IMR-90 (cell line): ENCODE data around the gene C2CD4C. TPM values are rescaled to one million over a fixed set of nuclear protein-coding genes. Genes with fewer than 3 reads are reported as not detected.
A peak's percentile ranks its signal among the peaks of the same experiment; 100 is the strongest.

Source experiments
- ATAC-seq: fragments of 200-7000 bp; cut with Tn5 transposase; 2 replicates; pipeline ENCODE4 v1.9.1; 2020; ENCODE audit warnings: low read depth, mild to moderate bottlenecking, moderate library complexity
- BruUV-seq: library from RNA; stranded (reverse); fragments of 400-500 nt; replicated peaks from 2 replicates; lab custom pipeline; 2021; lab: Mats Ljungman, UMichigan
- CTCF ChIA-PET: fragments of 300-600 bp; formaldehyde crosslinking; extraction: SDS; loops from one replicate; lab custom pipeline; 2021; ENCODE audit warnings: antibody characterized with exemption; lab: Yijun Ruan, JAX
- POLR2A ChIA-PET: fragments of 300-600 bp; sonication (Branson Sonifier 250); formaldehyde crosslinking; loops from one replicate; lab custom pipeline; 2022; ENCODE audit warnings: antibody characterized with exemption; ENCODE audit not compliant: unreplicated experiment; lab: Charles Lee
- DNase-seq: peaks from one replicate; pipeline ENCODE4 v3.0.0; 2013
- H2AFZ ChIP-seq: replicated peaks from 2 replicates; pipeline ENCODE3; 2013; ENCODE audit warnings: low read length, mild to moderate bottlenecking; ENCODE audit not compliant: poor library complexity
- H2AK5ac ChIP-seq: 2 replicates; pipeline ENCODE4 v1.6.1; 2013; ENCODE audit warnings: low read depth, low read length, inconsistent platforms
- H2AK9ac ChIP-seq: replicated peaks from 2 replicates; pipeline ENCODE3; 2013; ENCODE audit warnings: mild to moderate bottlenecking, low read depth, low read length, moderate library complexity; ENCODE audit not compliant: poor library complexity
- H2BK120ac ChIP-seq: 2 replicates; pipeline ENCODE4 v1.6.1; 2013; ENCODE audit warnings: low read depth, low read length, inconsistent platforms
- H2BK15ac ChIP-seq: 3 replicates; pipeline ENCODE4 v1.6.1; 2013; ENCODE audit warnings: low read depth, low read length, inconsistent platforms
- H2BK20ac ChIP-seq: 2 replicates; pipeline ENCODE4 v1.6.1; 2013; ENCODE audit warnings: low read depth, mild to moderate bottlenecking, inconsistent platforms, low read length, moderate library complexity
- H2BK5ac ChIP-seq: 2 replicates; pipeline ENCODE4 v1.6.1; 2013; ENCODE audit warnings: mild to moderate bottlenecking, low read depth, low read length, inconsistent platforms; ENCODE audit not compliant: poor library complexity, severe bottlenecking
- H3K14ac ChIP-seq: replicated peaks from 2 replicates; pipeline ENCODE4 v1.6.1; 2013; ENCODE audit warnings: low read depth, low read length, inconsistent platforms
- H3K18ac ChIP-seq: 2 replicates; pipeline ENCODE4 v1.6.1; 2013; ENCODE audit warnings: low read depth, low read length, control low read depth
- H3K23ac ChIP-seq: 2 replicates; pipeline ENCODE4 v1.6.1; 2013; ENCODE audit warnings: low read depth, low read length, inconsistent platforms
- H3K27ac ChIP-seq: 2 replicates; pipeline ENCODE4 v1.5.1; 2013; ENCODE audit warnings: mild to moderate bottlenecking, control low read depth, low read length; ENCODE audit not compliant: insufficient read depth
- H3K27me3 ChIP-seq: 2 replicates; pipeline ENCODE4 v1.6.1; 2013; ENCODE audit warnings: low read length; ENCODE audit not compliant: control insufficient read depth, insufficient read depth
- H3K36me3 ChIP-seq: 2 replicates; pipeline ENCODE4 v1.6.1; 2013; ENCODE audit warnings: low read length, mixed read lengths; ENCODE audit not compliant: control insufficient read depth, insufficient read depth
- H3K4ac ChIP-seq: 2 replicates; pipeline ENCODE4 v1.6.1; 2013; ENCODE audit warnings: low read depth, low read length, inconsistent platforms
- H3K4me1 ChIP-seq: 2 replicates; pipeline ENCODE4 v1.6.1; 2013; ENCODE audit warnings: low read length, mixed read lengths; ENCODE audit not compliant: control insufficient read depth, insufficient read depth
- H3K4me2 ChIP-seq: 2 replicates; pipeline ENCODE4 v1.6.1; 2013; ENCODE audit warnings: low read depth, mild to moderate bottlenecking, control low read depth, low read length, moderate library complexity
- H3K4me3 ChIP-seq: 2 replicates; pipeline ENCODE4 v1.5.1; 2013; ENCODE audit warnings: low read depth, mild to moderate bottlenecking, control low read depth, low read length, moderate library complexity; ENCODE audit not compliant: insufficient read depth
- H3K56ac ChIP-seq: 2 replicates; pipeline ENCODE4 v1.6.1; 2013; ENCODE audit warnings: low read length, inconsistent platforms; ENCODE audit not compliant: insufficient read depth; ENCODE audit errors: extremely low read depth
- H3K79me1 ChIP-seq, 2 experiments: 2 replicates each; pipeline ENCODE4 v1.6.1; 2013; ENCODE audit warnings: low read length in 2 of 2, inconsistent platforms in 1 of 2, low read depth in 1 of 2
- H3K9ac ChIP-seq: 2 replicates; pipeline ENCODE4 v1.6.1; 2013; ENCODE audit warnings: low read depth, low read length, control low read depth
- H3K9me1 ChIP-seq: 2 replicates; pipeline ENCODE4 v1.6.1; 2013; ENCODE audit warnings: low read length, inconsistent platforms; ENCODE audit not compliant: insufficient read depth
- H3K9me3 ChIP-seq: 2 replicates; pipeline ENCODE4 v1.6.1; 2013; ENCODE audit warnings: low read length; ENCODE audit not compliant: control insufficient read depth, insufficient read depth
- H4K20me1 ChIP-seq: 2 replicates; pipeline ENCODE4 v1.6.1; 2013; ENCODE audit warnings: low read length, inconsistent platforms; ENCODE audit not compliant: insufficient read depth
- H4K5ac ChIP-seq: 2 replicates; pipeline ENCODE4 v1.6.1; 2013; ENCODE audit warnings: mild to moderate bottlenecking, low read depth, low read length, control low read depth
- H4K8ac ChIP-seq, 2 experiments: 2 replicates each; pipeline ENCODE4 v1.6.1; 2013; ENCODE audit warnings: low read depth in 2 of 2, low read length in 2 of 2, control low read depth in 1 of 2, inconsistent platforms in 1 of 2
- H4K91ac ChIP-seq: 2 replicates; pipeline ENCODE4 v1.6.1; 2013; ENCODE audit warnings: low read depth, low read length, inconsistent platforms; ENCODE audit not compliant: insufficient read depth
- BHLHE40 ChIP-seq: fragments of 150-350 bp; IDR thresholded peaks from 2 replicates; pipeline ENCODE4 v1.6.1; 2016; ENCODE audit warnings: mild to moderate bottlenecking, low read depth, low read length
- CEBPB ChIP-seq: IDR thresholded peaks from 2 replicates; pipeline ENCODE4 v1.6.1; 2012; ENCODE audit warnings: low read depth, low read length, improper control_type of control experiment
- CHD1 ChIP-seq: IDR thresholded peaks from 2 replicates; pipeline ENCODE4 v1.6.1; 2012; ENCODE audit warnings: low read depth, low read length, improper control_type of control experiment
- FOS ChIP-seq: fragments of 150-350 bp; IDR thresholded peaks from 2 replicates; pipeline ENCODE4 v1.6.1; 2016; ENCODE audit warnings: low read depth, low read length
- MAFK ChIP-seq: IDR thresholded peaks from 2 replicates; pipeline ENCODE4 v1.6.1; 2012; ENCODE audit warnings: low read depth, low read length, improper control_type of control experiment
- MAZ ChIP-seq: IDR thresholded peaks from 2 replicates; pipeline ENCODE4 v1.6.1; 2012; ENCODE audit warnings: low read depth, mild to moderate bottlenecking, low read length, improper control_type of control experiment, moderate library complexity, borderline replicate concordance
- MXI1 ChIP-seq: IDR thresholded peaks from 2 replicates; pipeline ENCODE4 v1.6.1; 2012; ENCODE audit warnings: low read depth, mild to moderate bottlenecking, low read length, moderate library complexity, borderline replicate concordance
- NFE2L2 ChIP-seq: fragments of 150-350 bp; IDR thresholded peaks from 2 replicates; pipeline ENCODE4 v1.6.1; 2016; ENCODE audit warnings: low read depth, mild to moderate bottlenecking, low read length
- POLR2A ChIP-seq: IDR thresholded peaks from 2 replicates; pipeline ENCODE4 v1.6.1; 2012; ENCODE audit warnings: mild to moderate bottlenecking, low read depth, low read length
- RAD21 ChIP-seq: IDR thresholded peaks from 2 replicates; pipeline ENCODE4 v1.6.1; 2012; ENCODE audit warnings: low read length, improper control_type of control experiment
- RCOR1 ChIP-seq: IDR thresholded peaks from 2 replicates; pipeline ENCODE4 v1.6.1; 2012; ENCODE audit warnings: mild to moderate bottlenecking, low read length, improper control_type of control experiment; ENCODE audit not compliant: insufficient replicate concordance
- RFX5 ChIP-seq: IDR thresholded peaks from 2 replicates; pipeline ENCODE4 v1.8.0; 2012; ENCODE audit warnings: low read depth, mild to moderate bottlenecking, low read length, moderate library complexity
- SMC3 ChIP-seq: fragments of 150-350 bp; IDR thresholded peaks from 2 replicates; pipeline ENCODE4 v1.6.1; 2016; ENCODE audit warnings: low read depth, mild to moderate bottlenecking, antibody characterized with exemption, low read length, moderate library complexity
- WGBS, 2 experiments: methylation state at CpG; one replicate each; pipeline versions ENCODE4 v1.1.5 to v1.1.7; 2013; ENCODE audit warnings: missing lambda C conversion rate in 2 of 2; ENCODE audit not compliant: insufficient read length in 1 of 2; ENCODE audit errors: extremely low coverage in 2 of 2; 5-methylcytosine and 5-hydroxymethylcytosine counted together
- dilution Hi-C: fragments of 300-500 bp; cut with HindIII; formaldehyde crosslinking; loops from one replicate; pipeline ENCODE4 v1.14.3; 2018; ENCODE audit warnings: low sequenced_read_pairs; ENCODE audit not compliant: unreplicated experiment
- in situ Hi-C: fragments of 300-500 bp; cut with MboI; formaldehyde crosslinking; loops from 3 replicates; pipeline ENCODE4 v1.14.3; 2019; ENCODE audit warnings: low sequenced_read_pairs, inconsistent platforms, mixed read lengths
- intact Hi-C: fragments of 100-400 bp; cut with micrococcal nuclease; formaldehyde crosslinking; loops from 2 replicates; pipeline ENCODE4 v1.10.0; 2022
- polyA plus RNA-seq, 3 experiments: library from polyadenylated mRNA; depleted of rRNA; stranded (reverse); fragments of >200 nt; gene quantifications; 2 replicates each; pipeline ENCODE4 v1.2.3, GENCODE V29; 2012; ENCODE audit warnings: low replicate concordance in 1 of 3
- total RNA-seq: library from RNA; depleted of rRNA; stranded (reverse); fragments of >200 nt; gene quantifications from 2 replicates; pipeline ENCODE4 v1.2.3, GENCODE V29; 2012
- TF ChIP-seq, protein P1 (sequence below): fragments of 150-350 bp; IDR thresholded peaks from 2 replicates; pipeline ENCODE4 v1.6.1; 2016; ENCODE audit warnings: low read depth, mild to moderate bottlenecking, low read length, moderate library complexity, borderline replicate concordance
- TF ChIP-seq, protein P2 (sequence below): fragments of 150-350 bp; IDR thresholded peaks from 2 replicates; pipeline ENCODE4 v1.6.1; 2017; ENCODE audit warnings: mild to moderate bottlenecking, antibody characterized with exemption, low read length, low read depth

Gene C2CD4C
- total and polyA plus RNA-seq, 2 of the 4 experiments (the other 2 are of a cell fraction) = under 0.01 to 0.07 TPM

DNA sequence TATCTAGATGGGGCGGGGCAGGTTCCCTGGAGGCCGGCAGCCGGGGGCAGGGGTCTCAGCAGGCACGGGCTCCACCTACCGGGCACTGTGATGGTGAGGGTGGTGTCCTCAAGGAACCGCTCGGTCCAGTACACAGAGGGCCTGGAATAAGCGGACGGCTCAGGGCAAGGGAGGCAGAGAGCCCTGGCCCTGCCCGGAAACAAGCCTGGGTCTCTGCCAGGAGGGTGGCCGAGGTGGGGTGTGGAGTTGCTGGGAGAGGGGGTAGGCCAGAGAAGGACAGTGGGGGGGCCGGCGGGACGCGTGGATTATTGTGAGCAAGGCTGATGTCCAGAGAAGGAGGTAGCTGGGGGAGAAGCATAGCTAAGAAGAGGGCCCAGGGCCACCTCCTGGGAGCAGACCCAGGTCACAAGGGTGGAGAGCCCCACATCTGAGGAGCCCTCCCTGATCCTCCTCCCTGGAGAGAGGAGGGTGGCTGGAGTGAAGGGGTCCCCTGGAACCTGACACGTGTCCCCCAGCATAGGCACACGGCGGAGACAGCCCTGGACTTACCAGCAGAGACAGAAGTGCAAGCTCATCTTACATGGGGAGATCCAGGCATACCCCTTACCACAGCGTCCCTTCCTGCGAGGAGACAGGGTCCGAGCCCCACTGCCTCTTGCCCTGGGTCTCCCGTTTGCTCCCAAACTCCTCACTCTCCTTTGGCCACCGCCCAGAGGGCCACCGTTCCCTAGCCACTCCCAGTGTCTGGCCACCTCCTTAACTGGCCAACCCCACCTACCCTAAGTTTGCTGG lies 35.4 kb downstream of the C2CD4C start (continued):
- no peak for TF ChIP-seq BHLHE40

DNA sequence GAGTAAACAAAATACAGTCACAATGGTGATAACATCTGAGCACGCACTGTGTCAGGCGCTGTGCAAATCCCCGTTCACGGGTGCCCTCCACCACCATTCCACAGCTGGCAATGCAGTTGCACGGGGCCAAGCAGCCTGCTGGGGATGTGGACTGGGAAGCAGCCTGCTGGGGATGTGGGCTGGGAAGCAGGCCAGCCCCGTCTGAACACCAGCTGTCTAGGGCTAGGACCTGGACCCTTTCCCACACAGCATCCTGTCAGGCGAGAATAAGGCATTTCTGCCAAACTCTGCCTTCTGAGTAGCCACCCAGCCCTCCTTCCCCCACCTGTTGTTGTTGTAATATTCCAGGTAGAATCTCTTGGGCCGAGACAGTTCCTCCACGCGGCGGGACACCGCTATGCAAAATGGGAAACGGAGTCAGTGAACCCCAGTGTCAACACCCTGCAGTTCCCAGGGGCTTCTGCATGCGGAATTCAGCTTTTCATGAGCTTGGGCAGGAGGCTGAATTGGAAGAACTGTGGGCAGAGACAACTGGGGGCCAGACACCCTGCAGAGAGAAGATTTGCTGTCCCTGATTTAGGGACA lies 36.5 kb downstream of the C2CD4C start:
- Histone ChIP-seq H2BK20ac (no peak overlapping the region), H3K14ac (no peak overlapping the region), H2AK9ac (no peak overlapping the region), H3K27me3 (peaks cover 65% of the 10 kb centered on the region), H2AFZ (no peak overlapping the region), H3K4me2 (no peak overlapping the region), H3K4me1 (peaks cover 1% of the 10 kb centered on the region; the same call in 1 of the 2 replicates), H3K36me3 (no peaks in the 10 kb centered on the region), H4K91ac (no peak overlapping the region), H3K79me1 (no peaks in the 10 kb centered on the region), H2BK120ac (no peak overlapping the region), H2BK15ac (no peak overlapping the region), H3K9me3 (peaks cover 2% of the 10 kb centered on the region; the same call in 1 of the 2 replicates), H2AK5ac (no peak overlapping the region), H2BK5ac (no peak overlapping the region), H4K8ac (no peak overlapping the region), H3K56ac (no peak overlapping the region), H3K9me1 (no peaks in the 10 kb centered on the region), H4K20me1 (no peaks in the 10 kb centered on the region), H3K23ac (no peak overlapping the region), H3K9ac (no peak overlapping the region), H3K4me3 (no peak overlapping the region), H3K4ac (no peak overlapping the region), H3K18ac (no peak overlapping the region), H4K5ac (no peak overlapping the region), H3K27ac (no peak overlapping the region)
- intact Hi-C loops = no loop called here
- dilution Hi-C loops = no loop called here
- DNase-seq = peak; percentile 70
- 68% methylated on average over 6 of the region's 14 CpGs; no CpG with 5 or more reads in 1 of the 2 experiments for WGBS, 2 experiments
- no TSS peak for BruUV-seq
- in situ Hi-C loops = no loop called here
- POLR2A ChIA-PET = no interaction called here
- ATAC-seq = peak; percentile 88
- CTCF ChIA-PET = no interaction called here
- no peak for TF ChIP-seq CHD1
- no peak for TF ChIP-seq POLR2A
- TF ChIP-seq, protein P1, sequence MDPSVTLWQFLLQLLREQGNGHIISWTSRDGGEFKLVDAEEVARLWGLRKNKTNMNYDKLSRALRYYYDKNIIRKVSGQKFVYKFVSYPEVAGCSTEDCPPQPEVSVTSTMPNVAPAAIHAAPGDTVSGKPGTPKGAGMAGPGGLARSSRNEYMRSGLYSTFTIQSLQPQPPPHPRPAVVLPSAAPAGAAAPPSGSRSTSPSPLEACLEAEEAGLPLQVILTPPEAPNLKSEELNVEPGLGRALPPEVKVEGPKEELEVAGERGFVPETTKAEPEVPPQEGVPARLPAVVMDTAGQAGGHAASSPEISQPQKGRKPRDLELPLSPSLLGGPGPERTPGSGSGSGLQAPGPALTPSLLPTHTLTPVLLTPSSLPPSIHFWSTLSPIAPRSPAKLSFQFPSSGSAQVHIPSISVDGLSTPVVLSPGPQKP = no peak
- TF ChIP-seq FOS = no peak
- TF ChIP-seq MAZ = no peak
- no peak for TF ChIP-seq MXI1
- no peak for TF ChIP-seq RCOR1
- TF ChIP-seq RFX5 = no peak
- TF ChIP-seq BHLHE40 = no peak
- no peak for TF ChIP-seq MAFK
- TF ChIP-seq SMC3 = no peak
- TF ChIP-seq NFE2L2 = no peak
- TF ChIP-seq CEBPB = no peak
- TF ChIP-seq, protein P2, sequence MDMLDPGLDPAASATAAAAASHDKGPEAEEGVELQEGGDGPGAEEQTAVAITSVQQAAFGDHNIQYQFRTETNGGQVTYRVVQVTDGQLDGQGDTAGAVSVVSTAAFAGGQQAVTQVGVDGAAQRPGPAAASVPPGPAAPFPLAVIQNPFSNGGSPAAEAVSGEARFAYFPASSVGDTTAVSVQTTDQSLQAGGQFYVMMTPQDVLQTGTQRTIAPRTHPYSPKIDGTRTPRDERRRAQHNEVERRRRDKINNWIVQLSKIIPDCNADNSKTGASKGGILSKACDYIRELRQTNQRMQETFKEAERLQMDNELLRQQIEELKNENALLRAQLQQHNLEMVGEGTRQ = no peak
- no peak for TF ChIP-seq RAD21
